ENCODE data around the gene BORA. TPM values are rescaled to one million over a fixed set of nuclear protein-coding genes. Genes with fewer than 3 reads are reported as not detected.
A peak's percentile ranks its signal among the peaks of the same experiment; 100 is the strongest.
"Not testable (repeated sequence)": the region's sequence is repeated elsewhere in the genome, so short reads cannot be mapped to it uniquely, and the experiment has no call there.

Gene BORA
- total RNA-seq, 1 donor from 2014 or later: 3.2 TPM

GRCh38 chr13:72774019-72774418 lies 46.3 kb downstream of the BORA start:
- peak; percentile 89 for DNase-seq (ENCODE audit: low read depth)
- peaks cover 19% of the 10 kb centered on the region for H3K36me3 ChIP-seq (ENCODE audit: control insufficient read depth, insufficient read depth, low read length)
- H3K4me3 ChIP-seq (ENCODE audit: low read depth, low read length): no peak overlapping the region
- no peak for TF ChIP-seq CTCF (IDR thresholded peaks at IDR 0.05; ENCODE audit: insufficient read depth, low read length, severe bottlenecking)
- no peak for FAIRE-seq
- no peaks in the 10 kb centered on the region for H3K27me3 ChIP-seq (ENCODE audit: control insufficient read depth, insufficient read depth, low read length)

GRCh38 chr13:72781451-72782439 lies 54.0 kb downstream of the BORA start, which contains the start of the genes DIS3 and PIBF1:
TSS of gene DIS3 (minus strand) at chr13:72781900. CDS start at chr13:72781832, 68 bp downstream.
TSS of gene PIBF1 (plus strand) at chr13:72782133. CDS start at chr13:72783470, 1,337 bp downstream.
- peak within 1 kb of the TSS; percentile 100 for H3K4me3 ChIP-seq (ENCODE audit: low read depth, low read length)
- peak; percentile 98 for FAIRE-seq
- H3K27me3 ChIP-seq (ENCODE audit: control insufficient read depth, insufficient read depth, low read length): no peaks in the 10 kb centered on the region
- DNase-seq (ENCODE audit: low read depth): peak; percentile 96
- H3K36me3 ChIP-seq (ENCODE audit: control insufficient read depth, insufficient read depth, low read length): peaks cover 9% of the 10 kb centered on the region
- TF ChIP-seq CTCF (IDR thresholded peaks at IDR 0.05; ENCODE audit: insufficient read depth, low read length, severe bottlenecking): peak; percentile 23

GRCh38 chr13:72782717-72783116 lies 55.0 kb downstream of the BORA start:
- TF ChIP-seq CTCF (IDR thresholded peaks at IDR 0.05; ENCODE audit: insufficient read depth, low read length, severe bottlenecking): no peak
- no peaks in the 10 kb centered on the region for H3K27me3 ChIP-seq (ENCODE audit: control insufficient read depth, insufficient read depth, low read length)
- H3K4me3 ChIP-seq (ENCODE audit: low read depth, low read length): peak overlapping the region; percentile 100
- DNase-seq (ENCODE audit: low read depth) (peak; percentile 10), FAIRE-seq (no peak)
- peaks cover 5% of the 10 kb centered on the region for H3K36me3 ChIP-seq (ENCODE audit: control insufficient read depth, insufficient read depth, low read length)

- H3K27me3 ChIP-seq (ENCODE audit: control insufficient read depth, insufficient read depth, low read length); H3K36me3 ChIP-seq (ENCODE audit: control insufficient read depth, insufficient read depth, low read length); FAIRE-seq; H3K4me3 ChIP-seq (ENCODE audit: low read depth, low read length); DNase-seq (ENCODE audit: low read depth): not testable (repeated sequence)
These were observed 57.0 kb downstream of the BORA start for GRCh38 chr13:72784679-72785078.

GRCh38 chr13:72788831-72789230 lies 61.1 kb downstream of the BORA start:
- Histone ChIP-seq H3K36me3 (ENCODE audit: control insufficient read depth, insufficient read depth, low read length) (no peaks in the 10 kb centered on the region), H3K27me3 (ENCODE audit: control insufficient read depth, insufficient read depth, low read length) (no peaks in the 10 kb centered on the region), H3K4me3 (ENCODE audit: low read depth, low read length) (no peak overlapping the region)
- DNase-seq (ENCODE audit: low read depth) (no peak), FAIRE-seq (no peak)
- TF ChIP-seq CTCF (IDR thresholded peaks at IDR 0.05; ENCODE audit: insufficient read depth, low read length, severe bottlenecking): no peak

GRCh38 chr13:72792640-72793039 lies 64.9 kb downstream of the BORA start:
- no peak overlapping the region for H3K4me3 ChIP-seq (ENCODE audit: low read depth, low read length)
- no peaks in the 10 kb centered on the region for H3K27me3 ChIP-seq (ENCODE audit: control insufficient read depth, insufficient read depth, low read length)
- H3K36me3 ChIP-seq (ENCODE audit: control insufficient read depth, insufficient read depth, low read length): no peaks in the 10 kb centered on the region
- FAIRE-seq: no peak
- no peak for TF ChIP-seq CTCF (IDR thresholded peaks at IDR 0.05; ENCODE audit: insufficient read depth, low read length, severe bottlenecking)
- no peak for DNase-seq (ENCODE audit: low read depth)
